K562 treated with DMSO at 1 percent for 4 hours (cell line): Measurements from ENCODE around the gene OR10G6. TPM values are rescaled to one million over a fixed set of nuclear protein-coding genes. Genes with fewer than 3 reads are reported as not detected.

ENCODE experiments used
- total RNA-seq: library from RNA; unstranded; fragments of 300-600 nt; gene quantifications from 2 replicates; pipeline ENCODE4 v1.2.3, GENCODE V29; 2022; ENCODE audit not compliant: insufficient read depth

Gene OR10G6
- not detected in 2 replicates for total RNA-seq

DNA sequence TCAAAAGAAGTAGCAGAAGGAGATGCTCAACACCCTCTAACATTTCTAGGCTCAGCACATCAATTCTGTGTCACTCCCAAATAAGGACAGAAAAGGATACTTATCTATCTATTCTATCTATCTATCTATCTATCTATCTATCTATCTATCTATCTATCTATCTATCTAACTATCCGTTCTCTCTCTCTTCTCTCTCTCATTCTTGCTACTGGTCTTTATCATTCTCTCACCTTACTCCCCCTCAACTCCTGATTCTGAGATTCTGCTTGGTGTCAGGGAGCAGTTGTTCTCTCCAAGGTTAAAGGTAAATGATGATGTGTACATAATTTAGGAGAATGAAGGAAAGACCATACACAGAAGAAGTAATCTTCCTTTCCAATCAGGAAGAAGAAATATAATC is at the start of gene OR10G6:
Gene OR10G6, minus strand, starts transcription at position 43 of the 400 bp plus-strand sequence. Its CDS starts 0 bp downstream, at position 43.

GRCh38 chr11:124041254-124041653 is 46.3 kb upstream of the OR10G6 start, which contains the start of gene OR10G7:
Gene OR10G7 (minus strand): TSS chr11:124041325. CDS start chr11:124039001, 2,324 bp downstream.

GRCh38 chr11:124026498-124026897 is 31.5 kb upstream of the OR10G6 start, which contains the start of gene OR10G8:
Gene OR10G8 (plus strand): TSS chr11:124026798. CDS start chr11:124029623, 2,825 bp downstream.

GRCh38 chr11:124012697-124013096 is 17.7 kb upstream of the OR10G6 start, which contains the start of gene OR10G4:
Gene OR10G4 (plus strand): TSS chr11:124012997. CDS start chr11:124015575, 2,578 bp downstream.

DNA sequence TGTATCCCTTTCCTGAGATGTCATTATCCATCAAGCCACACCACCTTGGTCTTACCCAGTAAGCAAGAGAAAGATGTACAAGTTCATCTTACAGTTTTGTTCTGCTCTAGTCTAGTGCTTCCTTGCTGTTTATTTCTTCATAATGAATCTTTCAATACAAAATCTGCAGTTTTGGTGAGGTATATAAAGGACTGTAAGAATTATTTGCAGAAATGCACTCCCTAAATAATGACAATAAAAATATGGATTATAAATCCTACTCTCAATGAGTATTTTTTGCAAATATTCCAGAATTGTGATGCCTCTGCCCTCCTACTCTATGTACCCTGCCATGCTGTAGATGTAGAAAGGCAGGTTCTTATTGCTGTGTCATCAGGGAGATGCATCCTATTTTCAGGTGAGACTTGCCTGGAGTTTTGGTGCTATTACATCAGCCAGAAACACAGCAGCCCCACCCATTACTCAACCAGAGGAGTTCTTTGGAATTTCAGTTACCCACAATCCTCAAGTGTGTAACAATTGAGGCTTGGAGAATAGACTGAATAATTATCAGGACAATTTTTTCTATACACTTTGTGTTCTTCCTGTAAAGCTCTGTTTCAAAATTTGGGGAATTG is 17.1 kb downstream of the OR10G6 start, which contains the start of gene OR10S1:
Gene OR10S1, minus strand, starts transcription at position 51 of the 617 bp plus-strand sequence. CDS start 117 bp downstream, outside the sequence.

Other genes with a start within 250 kb of the OR10G6 start
- not detected in 2 replicates for gene OR6X1, start 240.6 kb downstream of the OR10G6 start, total RNA-seq
- gene OR6M1, start 188.8 kb downstream of the OR10G6 start, total RNA-seq, result not detected in 2 replicates
- not detected in 2 replicates for gene TMEM225, start 109.5 kb downstream of the OR10G6 start, total RNA-seq
- gene OR8D4, start 93.0 kb downstream of the OR10G6 start, total RNA-seq, result not detected in 2 replicates
- not detected in 2 replicates for gene OR4D5, start 55.5 kb downstream of the OR10G6 start, total RNA-seq
- gene OR6T1, start 51.3 kb downstream of the OR10G6 start, total RNA-seq, result not detected in 2 replicates
- not detected in 2 replicates for gene OR10S1, start 17.4 kb downstream of the OR10G6 start, total RNA-seq
- gene OR10G4, start 17.8 kb upstream of the OR10G6 start, total RNA-seq, result not detected in 2 replicates
- not detected in 2 replicates for gene OR10G9, start 27.9 kb upstream of the OR10G6 start, total RNA-seq
- not detected in 2 replicates for gene OR10G8, start 31.6 kb upstream of the OR10G6 start, total RNA-seq
- not detected in 2 replicates for gene OR10G7, start 46.2 kb upstream of the OR10G6 start, total RNA-seq
- 11.6 and 13.9 TPM in 2 replicates for gene VWA5A, start 120.3 kb upstream of the OR10G6 start, total RNA-seq
- gene OR10D3, start 188.2 kb upstream of the OR10G6 start, total RNA-seq, result not detected in 2 replicates
- not detected in 2 replicates for gene OR8G1, start 245.9 kb upstream of the OR10G6 start, total RNA-seq